GM18507 (cell line): ENCODE data around the gene SEC24A.
"Not testable (repeated sequence)": the region's sequence is repeated elsewhere in the genome, so short reads cannot be mapped to it uniquely, and the experiment has no call there.

Experiments used
- DNase-seq: peaks from one replicate; pipeline ENCODE4 v3.0.0; 2011; ENCODE audit warnings: low read depth; ENCODE audit not compliant: insufficient read length; ENCODE audit errors: extremely low spot score
- FAIRE-seq: peaks from 2 replicates; lab custom pipeline; 2011; peaks lifted over from hg19 to GRCh38; lab: Jason Lieb, UNC

Gene SEC24A

GRCh38 chr5:134648425-134649162 lies at the start of gene SEC24A:
SEC24A (plus strand) TSS chr5:134648785; CDS start chr5:134649077, 292 bp downstream.
- FAIRE-seq (no peak), DNase-seq (peak; percentile 90)

DNA sequence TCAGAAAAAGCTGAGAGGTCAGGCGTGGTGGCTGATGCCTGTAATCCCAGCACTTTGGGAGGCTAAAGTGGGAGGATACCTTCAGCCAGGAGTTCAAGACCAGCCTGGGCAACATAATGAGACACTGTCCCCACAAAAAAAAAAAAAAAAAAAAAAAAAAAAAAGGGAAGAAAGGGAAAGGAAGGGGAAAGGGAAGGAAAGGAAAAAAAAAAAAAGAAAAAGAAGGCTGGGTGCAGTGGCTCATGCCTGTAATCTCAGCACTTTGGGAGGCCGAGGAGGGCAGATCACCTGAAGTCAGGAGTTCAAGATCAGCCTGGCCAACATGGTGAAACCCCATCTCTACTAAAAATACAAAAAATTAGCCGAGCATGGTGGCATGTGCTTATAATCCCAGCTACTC lies 48.8 kb upstream of the SEC24A start:
- not testable (repeated sequence) for DNase-seq, FAIRE-seq

DNA sequence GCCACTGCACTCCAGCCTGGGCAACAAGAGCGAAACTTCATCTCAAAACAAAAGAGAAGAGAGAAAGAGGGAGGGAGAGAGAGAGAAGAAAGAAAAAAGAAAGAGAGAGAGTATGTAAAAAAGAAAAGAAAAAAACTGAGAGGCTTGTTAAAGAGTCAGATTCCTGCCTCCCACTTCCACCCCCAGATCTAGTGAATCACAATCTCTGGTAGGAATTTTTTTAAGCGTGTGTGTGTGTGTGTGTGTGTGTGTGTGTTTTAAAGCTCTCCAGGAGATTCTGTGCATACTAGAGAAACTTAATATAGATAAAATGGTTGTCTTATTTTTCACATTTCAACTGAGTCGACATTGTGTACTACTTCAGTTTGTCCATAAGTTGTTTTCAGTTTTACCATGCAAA lies 48.0 kb upstream of the SEC24A start:
- DNase-seq: no peak
- FAIRE-seq: no peak

DNA sequence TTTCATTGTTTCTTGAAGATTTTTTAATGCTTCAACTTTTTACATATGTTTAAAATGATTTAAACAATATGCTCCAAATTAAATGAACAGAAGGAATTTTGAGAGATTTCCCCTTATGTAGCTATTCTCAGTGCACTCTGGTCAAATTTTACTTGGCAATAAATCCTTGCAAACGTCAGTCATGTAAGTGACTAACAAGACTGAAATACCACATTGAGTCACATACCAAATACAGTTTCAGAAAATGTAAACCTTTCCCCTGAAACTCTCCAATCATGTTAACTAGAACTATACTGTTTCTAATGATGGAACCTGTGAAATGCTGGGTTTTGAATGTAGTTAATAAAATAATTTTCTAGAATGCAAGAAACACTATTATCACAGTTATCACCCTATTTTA lies 45.5 kb upstream of the SEC24A start:
- no peak for DNase-seq
- peak; percentile 62 for FAIRE-seq

DNA sequence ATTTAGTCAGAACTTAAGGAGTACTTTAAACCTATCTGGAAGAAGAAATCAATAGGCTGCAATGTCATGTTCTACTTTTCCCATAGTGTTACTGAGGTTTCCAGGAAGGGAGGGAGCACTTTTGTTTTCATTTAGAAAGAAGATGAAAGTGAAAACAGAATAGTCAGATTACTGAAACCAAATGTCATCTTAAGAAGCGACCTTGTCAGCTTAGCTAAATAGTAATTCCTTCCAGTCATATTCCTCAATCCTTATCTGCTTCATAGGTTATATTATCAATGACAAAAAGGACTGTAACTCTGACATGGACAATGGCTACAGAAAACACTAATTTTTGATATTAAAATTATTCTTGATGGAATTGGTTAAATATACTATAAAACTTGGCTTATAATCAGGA lies 43.7 kb upstream of the SEC24A start:
- peak; percentile 74 for FAIRE-seq
- DNase-seq: no peak

- DNase-seq (no peak), FAIRE-seq (no peak)
Measured at GRCh38 chr5:134606726-134607125, 41.9 kb upstream of the SEC24A start.

DNA sequence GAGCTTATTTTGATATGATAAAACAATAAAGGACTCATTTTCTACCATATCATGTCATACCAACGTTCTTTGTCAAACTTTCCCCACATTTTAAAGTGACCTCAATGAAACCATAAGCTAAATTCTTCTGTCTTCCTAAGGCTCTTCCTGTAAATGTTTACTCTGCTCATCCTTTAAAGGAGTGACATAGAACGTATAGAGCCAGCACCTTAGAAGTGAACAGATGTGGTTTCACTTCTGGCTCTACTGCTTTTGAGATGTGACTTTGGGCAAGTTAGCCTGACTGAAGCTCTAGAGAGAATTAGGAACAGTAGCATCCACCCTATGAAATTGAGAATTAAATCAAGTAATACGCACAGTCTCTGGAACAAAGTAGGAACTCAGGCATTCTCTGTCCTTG lies 40.0 kb upstream of the SEC24A start:
- FAIRE-seq (peak; percentile 79), DNase-seq (no peak)

DNA sequence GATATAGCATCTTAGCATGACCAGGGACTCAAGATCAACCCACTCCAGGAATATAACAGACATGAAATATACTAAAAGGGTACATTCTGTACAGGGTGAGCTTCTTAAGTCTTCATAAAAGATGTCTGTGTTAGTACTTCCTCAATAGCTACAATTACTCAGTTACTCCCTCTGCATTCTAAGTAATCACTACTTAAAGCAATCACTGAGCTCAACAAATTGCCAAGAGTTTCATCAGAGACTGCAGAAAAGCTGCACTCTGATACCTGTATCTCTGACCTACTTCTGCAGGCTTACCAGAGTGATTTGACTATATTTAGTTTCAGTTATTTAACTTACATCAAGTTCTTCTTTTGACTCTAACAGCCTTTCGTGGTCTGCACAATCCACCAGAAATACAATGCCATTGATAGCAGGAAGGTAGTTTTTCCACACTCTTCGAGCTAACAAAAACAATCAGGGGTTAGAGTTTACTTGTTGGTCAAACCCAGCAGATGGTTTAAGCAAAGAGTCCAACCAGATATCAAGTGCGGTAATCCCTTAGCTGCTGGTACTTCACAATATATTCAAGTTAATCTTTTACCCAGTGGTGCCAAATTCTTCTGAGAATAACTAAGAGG lies 39.2 kb upstream of the SEC24A start:
- FAIRE-seq (peak; percentile 85), DNase-seq (no peak)

GRCh38 chr5:134610725-134611124 lies 37.9 kb upstream of the SEC24A start:
- DNase-seq (no peak), FAIRE-seq (peak; percentile 33)

- FAIRE-seq (no peak), DNase-seq (no peak)
Measured at GRCh38 chr5:134611515-134611914, 37.1 kb upstream of the SEC24A start.

DNA sequence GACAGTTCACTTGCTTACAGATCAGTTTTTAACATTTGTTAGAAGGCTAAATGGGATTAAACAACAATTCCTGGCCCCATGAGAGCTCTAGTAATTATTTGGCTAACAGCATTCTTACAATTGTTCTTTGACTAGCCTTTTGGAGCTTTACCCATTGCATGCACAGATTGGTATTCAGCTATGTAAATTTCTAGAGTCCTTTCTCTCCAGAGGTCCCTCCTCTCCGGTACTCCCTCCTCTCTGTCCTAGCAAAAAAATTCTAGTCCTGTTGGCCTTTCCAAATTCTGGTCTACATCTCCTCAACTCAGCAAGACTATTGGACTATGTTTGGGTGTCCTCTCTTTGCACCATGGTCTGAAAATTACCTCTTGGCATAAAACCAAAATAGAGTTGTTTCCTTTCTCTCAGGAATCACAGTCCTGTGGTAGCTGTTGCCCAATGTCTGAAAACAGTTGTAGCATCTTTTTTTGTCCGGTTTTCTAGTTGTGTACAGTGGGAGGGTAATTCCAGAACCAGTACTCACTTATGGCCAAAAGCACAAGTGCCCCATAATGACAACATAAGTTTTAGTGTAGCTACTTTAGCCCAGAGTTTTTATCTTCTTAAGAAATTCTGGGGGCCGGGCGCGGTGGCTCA lies 34.0 kb upstream of the SEC24A start:
- FAIRE-seq (no peak), DNase-seq (no peak)

GRCh38 chr5:134620634-134621033 lies 28.0 kb upstream of the SEC24A start:
- FAIRE-seq: no peak
- no peak for DNase-seq

- FAIRE-seq: no peak
- no peak for DNase-seq
Measured at GRCh38 chr5:134625559-134625958, 23.0 kb upstream of the SEC24A start.

DNA sequence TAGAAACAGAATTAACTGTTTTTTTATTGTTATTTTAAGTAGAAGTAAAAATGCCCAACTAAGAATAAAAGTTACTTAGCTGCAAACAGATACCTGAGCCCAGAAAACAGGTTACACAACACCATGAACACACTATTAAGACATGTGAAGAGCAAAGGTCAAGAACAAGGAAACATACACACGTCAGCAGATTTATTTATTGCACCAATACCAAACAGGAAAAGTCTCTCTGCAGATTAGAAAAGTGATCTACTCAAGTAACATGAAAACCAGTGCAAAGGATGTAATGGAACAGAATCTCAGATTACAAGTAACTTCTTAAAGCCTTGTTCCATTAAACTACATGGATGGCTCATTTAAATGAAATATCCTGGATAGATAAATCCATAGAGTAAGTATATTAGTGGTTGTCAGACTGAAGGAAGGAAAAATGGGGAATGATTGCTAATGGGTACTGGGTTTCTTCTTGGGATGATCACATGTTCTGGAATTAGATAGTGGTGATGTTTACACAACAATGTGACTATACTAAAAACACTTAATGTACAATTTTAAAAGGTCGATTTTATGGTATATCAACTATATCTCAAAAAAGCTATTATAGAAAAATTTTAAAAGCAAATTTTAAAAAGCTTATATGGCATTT lies 22.1 kb upstream of the SEC24A start:
- no peak for FAIRE-seq
- DNase-seq: no peak

GRCh38 chr5:134634227-134634626 lies 14.4 kb upstream of the SEC24A start:
- no peak for FAIRE-seq
- no peak for DNase-seq

DNA sequence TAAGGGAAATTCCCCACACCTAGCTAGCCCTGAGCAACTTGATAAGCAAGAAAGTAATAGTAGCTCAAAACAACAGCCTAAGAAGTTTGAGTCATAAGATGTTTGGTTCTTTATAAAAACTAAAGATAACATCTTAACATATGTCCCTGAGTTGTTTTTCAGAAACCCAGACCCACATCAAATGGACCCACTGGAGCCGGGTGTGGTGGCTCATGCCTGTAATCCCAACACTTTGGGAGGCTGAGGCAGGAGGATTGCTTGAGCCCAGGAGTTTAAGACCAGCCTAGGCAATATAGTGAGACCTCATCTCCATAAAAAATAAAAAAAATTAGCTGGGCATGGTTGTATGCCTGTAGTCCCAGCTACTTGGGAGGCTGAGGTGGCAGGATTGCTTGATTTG lies 13.2 kb upstream of the SEC24A start:
- not testable (repeated sequence) for DNase-seq, FAIRE-seq

DNA sequence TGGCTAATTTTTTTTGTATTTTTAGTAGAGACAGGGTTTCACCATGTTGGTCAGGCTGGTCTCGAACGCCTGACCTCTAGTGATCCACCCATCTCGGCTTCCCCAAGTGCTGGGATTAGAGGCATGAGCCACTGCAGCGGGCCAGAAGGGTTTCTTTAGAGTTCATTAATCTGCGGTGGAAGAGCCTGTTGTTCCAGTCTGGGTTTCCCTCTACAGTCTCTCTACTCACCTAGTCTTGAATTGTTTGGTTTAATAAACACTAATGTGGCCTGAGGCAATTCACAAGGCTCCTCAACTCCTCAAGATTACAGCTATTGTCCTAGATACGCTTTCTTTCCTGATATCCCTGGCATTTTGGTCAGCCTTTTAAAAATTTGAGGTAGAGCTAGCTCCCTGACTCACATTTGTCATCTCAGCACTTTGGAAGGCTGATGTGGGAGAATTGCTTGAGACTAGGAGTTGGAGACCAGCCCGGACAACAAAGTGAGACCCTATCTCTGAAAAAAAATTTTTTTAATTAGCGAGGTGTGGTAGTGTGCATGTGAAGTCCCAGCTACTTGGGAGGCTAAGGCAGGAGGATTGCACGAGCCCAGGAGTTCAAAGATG lies 11.4 kb upstream of the SEC24A start:
- DNase-seq: no peak
- no peak for FAIRE-seq

GRCh38 chr5:134638760-134639201 lies 9.8 kb upstream of the SEC24A start:
- DNase-seq (no peak), FAIRE-seq (no peak)

DNA sequence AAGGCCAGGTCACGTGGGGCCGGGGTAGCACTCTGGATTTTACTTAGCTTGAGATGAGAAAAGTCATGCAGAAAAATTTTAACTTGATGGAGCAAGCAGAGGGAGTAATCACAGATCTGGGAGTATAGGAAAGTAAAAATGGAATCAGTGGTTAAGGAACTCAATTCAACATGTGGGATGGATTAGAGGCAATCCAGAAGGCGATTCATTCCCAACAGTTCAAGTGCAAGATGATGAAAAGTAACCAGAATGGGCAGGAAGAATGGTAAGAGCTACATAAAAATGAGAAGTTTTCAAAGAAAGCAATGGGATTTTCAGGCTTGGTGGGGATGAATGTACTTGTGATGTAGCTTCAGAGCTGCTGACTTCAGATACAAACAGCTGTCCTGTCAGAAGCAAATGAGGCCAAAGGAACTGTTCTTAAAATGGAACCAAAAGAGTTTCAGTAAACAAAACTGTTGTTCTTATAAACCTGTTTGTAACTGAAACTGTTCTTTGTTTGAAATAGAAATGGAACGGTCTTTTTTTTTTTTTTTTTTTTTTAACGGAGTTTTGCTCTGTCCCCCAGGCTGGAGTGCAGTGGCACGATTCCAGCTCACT lies 5.6 kb upstream of the SEC24A start:
- peak; percentile 69 for FAIRE-seq

More for the DNA sequence above, 5.6 kb upstream of the SEC24A start:
- DNase-seq: no peak
